Epidermal melanocyte (primary cell): ENCODE results near the gene SFTPA2.
A peak's percentile ranks its signal among the peaks of the same experiment; 100 is the strongest.
"Not testable (repeated sequence)": the region's sequence is repeated elsewhere in the genome, so short reads cannot be mapped to it uniquely, and the experiment has no call there.

Source experiments
- DNase-seq: peaks from one replicate; pipeline ENCODE4 v3.0.0; 2011; ENCODE audit warnings: low spot score; ENCODE audit not compliant: insufficient read length

SFTPA2 gene

GRCh38 chr10:79560160-79560709, at the start of gene SFTPA2:
Gene SFTPA2 (minus strand): TSS chr10:79560407. CDS start chr10:79559483, 924 bp downstream.
- no peak for DNase-seq

- no peak for DNase-seq
Observed at GRCh38 chr10:79608505-79609375, 48.5 kb upstream of the SFTPA2 start.

GRCh38 chr10:79605308-79605707, 45.1 kb upstream of the SFTPA2 start:
- no peak for DNase-seq

GRCh38 chr10:79604294-79604693, 44.1 kb upstream of the SFTPA2 start:
- DNase-seq, result no peak

- DNase-seq, result no peak
Observed at GRCh38 chr10:79602953-79603352, 42.7 kb upstream of the SFTPA2 start.

GRCh38 chr10:79601939-79602338, 41.7 kb upstream of the SFTPA2 start:
- DNase-seq, result no peak

GRCh38 chr10:79599644-79600043, 39.4 kb upstream of the SFTPA2 start:
- not testable (repeated sequence) for DNase-seq

- no peak for DNase-seq
Observed at GRCh38 chr10:79595510-79595909, 35.3 kb upstream of the SFTPA2 start.

GRCh38 chr10:79594565-79594964, 34.4 kb upstream of the SFTPA2 start:
- not testable (repeated sequence) for DNase-seq

GRCh38 chr10:79593377-79593776, 33.2 kb upstream of the SFTPA2 start:
- no peak for DNase-seq

- DNase-seq, result no peak
Observed at GRCh38 chr10:79588800-79589199, 28.6 kb upstream of the SFTPA2 start.

GRCh38 chr10:79586933-79587332, 26.7 kb upstream of the SFTPA2 start:
- no peak for DNase-seq

- DNase-seq, result no peak
Observed at GRCh38 chr10:79585870-79586527, 25.8 kb upstream of the SFTPA2 start.

GRCh38 chr10:79583488-79584024, 23.3 kb upstream of the SFTPA2 start:
- no peak for DNase-seq

GRCh38 chr10:79582954-79583353, 22.7 kb upstream of the SFTPA2 start:
- not testable (repeated sequence) for DNase-seq

GRCh38 chr10:79582096-79582495, 21.9 kb upstream of the SFTPA2 start:
- DNase-seq, result no peak

GRCh38 chr10:79581044-79581443, 20.8 kb upstream of the SFTPA2 start:
- no peak for DNase-seq

GRCh38 chr10:79579361-79579760, 19.2 kb upstream of the SFTPA2 start:
- no peak for DNase-seq

GRCh38 chr10:79570624-79571023, 10.4 kb upstream of the SFTPA2 start:
- DNase-seq, result not testable (repeated sequence)

- no peak for DNase-seq
Observed at GRCh38 chr10:79563426-79563825, 3.2 kb upstream of the SFTPA2 start.

- peak; percentile 36 for DNase-seq
Observed at GRCh38 chr10:79562135-79562756, 2.0 kb upstream of the SFTPA2 start.

- no peak for DNase-seq
Observed at GRCh38 chr10:79561257-79561656, 1.1 kb upstream of the SFTPA2 start.
